ENCODE data around the gene GPHB5. TPM values are rescaled to one million over a fixed set of nuclear protein-coding genes. Genes with fewer than 3 reads are reported as not detected.

Gene GPHB5
- total RNA-seq, 1 experiment from 2014 or later = not detected

DNA sequence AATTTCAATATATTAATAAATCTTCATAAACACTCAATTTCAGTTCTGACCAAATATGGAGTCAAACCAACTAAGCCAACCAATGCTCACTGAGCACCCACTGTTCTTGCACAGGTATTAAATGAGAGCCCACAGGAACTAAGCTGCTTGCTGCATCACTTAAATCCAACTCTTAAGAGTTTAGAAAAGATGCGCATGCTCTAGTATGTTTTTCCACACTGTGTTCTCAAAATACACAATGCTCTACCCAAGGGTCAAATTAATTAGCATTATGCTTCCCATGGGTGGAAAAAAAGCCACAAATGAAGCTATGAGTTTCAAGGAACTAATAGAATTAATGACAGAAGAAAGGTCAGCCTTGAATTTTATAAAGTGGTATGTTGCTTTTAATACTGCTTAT lies 3.7 kb upstream of the GPHB5 start:
- H3K56ac ChIP-seq (ENCODE audit: insufficient read length, low read depth, low read length) = no peak overlapping the region
- H3K27me3 ChIP-seq (ENCODE audit: insufficient read depth, low read length) = no peaks in the 10 kb centered on the region
- TF ChIP-seq CTCF (conservative IDR thresholded peaks at IDR 0.05) = no peak
- no peaks in the 10 kb centered on the region for H4K20me1 ChIP-seq (ENCODE audit: control insufficient read depth, insufficient read depth, insufficient read length)
- H3K18ac ChIP-seq (ENCODE audit: insufficient read length, low read depth, low read length) = no peak overlapping the region
- Mint-ChIP-seq H3K36me3 (ENCODE audit: insufficient read depth in 1 of 3, low read depth in 3 of 3) (no peaks in the 10 kb centered on the region; a peak in 1 of 7 replicates), H3K4me1 (peaks cover 11 to 14% of the 10 kb centered on the region in 2 experiments), H3K27ac (no peak overlapping the region), H3K9me3 (no peaks in the 10 kb centered on the region), H3K27me3 (ENCODE audit: low read depth) (no peaks in the 10 kb centered on the region), H3K4me3 (no peak overlapping the region)
- no peak overlapping the region for H2BK20ac ChIP-seq (ENCODE audit: low read depth, low read length, poor library complexity, severe bottlenecking)
- no peak overlapping the region for H4K8ac ChIP-seq (replicated peaks; ENCODE audit: insufficient read length, low read depth, low read length)
- no peak overlapping the region for H2BK120ac ChIP-seq (ENCODE audit: low read depth, low read length, poor library complexity, severe bottlenecking)
- no peak for DNase-seq
- WGBS (ENCODE audit: extremely low coverage, insufficient read length, low lambda C conversion rate) = no CpG with 5 or more reads among the region's 1 CpG
- no peaks in the 10 kb centered on the region for H3K79me1 ChIP-seq (ENCODE audit: insufficient read depth, low read depth, low read length, poor library complexity, severe bottlenecking)
- no peak overlapping the region for H2BK15ac ChIP-seq (ENCODE audit: low read depth, low read length)
- no peak overlapping the region for H2BK5ac ChIP-seq (ENCODE audit: insufficient read length, low read length)
- no peak overlapping the region for H3K9ac ChIP-seq (ENCODE audit: extremely low read depth, insufficient read length, low read length)
- H4K91ac ChIP-seq (ENCODE audit: insufficient read length, low read depth, low read length) = no peak overlapping the region
- H3K4me2 ChIP-seq (ENCODE audit: insufficient read depth, insufficient read length, low read length) = no peak overlapping the region
- H3K79me2 ChIP-seq (ENCODE audit: insufficient read depth, low read length) = no peaks in the 10 kb centered on the region
- H3K4ac ChIP-seq (ENCODE audit: low read depth, low read length) = no peak overlapping the region
- no peak overlapping the region for H4K5ac ChIP-seq (ENCODE audit: insufficient read length, low read depth, low read length)
- peaks cover 5% of the 10 kb centered on the region; the same call in 1 of the 2 replicates for H3K4me1 ChIP-seq (ENCODE audit: insufficient read depth, low read length)
- H2AFZ ChIP-seq (ENCODE audit: low read length) = no peak overlapping the region
- H3T11ph ChIP-seq (ENCODE audit: low read length) = no peak overlapping the region
- no peak overlapping the region for H3K14ac ChIP-seq (ENCODE audit: insufficient read depth, low read length)
- H3K23me2 ChIP-seq (ENCODE audit: insufficient read length, low read depth, low read length, poor library complexity, severe bottlenecking) = no peaks in the 10 kb centered on the region
- no peak overlapping the region for H2AK5ac ChIP-seq (ENCODE audit: insufficient read length, low read length)
- no peak overlapping the region for H2BK12ac ChIP-seq (ENCODE audit: insufficient read length, low read depth, low read length)
- no peak overlapping the region for H3K27ac ChIP-seq (ENCODE audit: insufficient read length, low read depth, low read length)
- no peaks in the 10 kb centered on the region for H3K9me3 ChIP-seq (ENCODE audit: control insufficient read depth, low read depth, low read length)
- H3K23ac ChIP-seq (ENCODE audit: insufficient read length, low read depth, low read length) = no peak overlapping the region
